ENCODE measurements around the gene OR2Y1. TPM values are rescaled to one million over a fixed set of nuclear protein-coding genes. Genes with fewer than 3 reads are reported as not detected.

The OR2Y1 gene
- total RNA-seq, 2 donors from 2014 or later, result not detected

- no peaks in the 10 kb centered on the region for H3K27me3 ChIP-seq (replicated peaks; ENCODE audit: insufficient read depth)
- no peak overlapping the region for H3K27ac ChIP-seq
- ATAC-seq (ENCODE audit: insufficient number of reproducible peaks, low FRiP score, low read depth) (no peak), DNase-seq (ENCODE audit: low spot score) (no peak)
- H3K9me3 ChIP-seq, result no peaks in the 10 kb centered on the region
- no peak for TF ChIP-seq CTCF (IDR thresholded peaks at IDR 0.05)
- no peaks in the 10 kb centered on the region for H3K36me3 ChIP-seq
- no peak overlapping the region for H3K4me3 ChIP-seq
- no peaks in the 10 kb centered on the region for H3K4me1 ChIP-seq (ENCODE audit: control insufficient read depth in 1 of 2, low read depth in 2 of 2)
These were observed 3.3 kb downstream of the OR2Y1 start for GRCh38 chr5:180736536-180736935.

GRCh38 chr5:180724944-180725343 lies 14.9 kb downstream of the OR2Y1 start:
- no peak for ATAC-seq (ENCODE audit: insufficient number of reproducible peaks, low FRiP score, low read depth)
- no peak overlapping the region for H3K4me3 ChIP-seq
- no peaks in the 10 kb centered on the region for H3K27me3 ChIP-seq (replicated peaks; ENCODE audit: insufficient read depth)
- H3K4me1 ChIP-seq (ENCODE audit: control insufficient read depth in 1 of 2, low read depth in 2 of 2), result no peaks in the 10 kb centered on the region
- no peaks in the 10 kb centered on the region for H3K9me3 ChIP-seq
- TF ChIP-seq CTCF (IDR thresholded peaks at IDR 0.05), result no peak
- H3K27ac ChIP-seq, result no peak overlapping the region
- DNase-seq (ENCODE audit: low spot score), result no peak
- H3K36me3 ChIP-seq, result no peaks in the 10 kb centered on the region

GRCh38 chr5:180723936-180724335 lies 15.9 kb downstream of the OR2Y1 start:
- Histone ChIP-seq H3K4me3 (no peak overlapping the region), H3K4me1 (ENCODE audit: control insufficient read depth in 1 of 2, low read depth in 2 of 2) (no peaks in the 10 kb centered on the region), H3K27ac (no peak overlapping the region), H3K27me3 (replicated peaks; ENCODE audit: insufficient read depth) (no peaks in the 10 kb centered on the region), H3K36me3 (no peaks in the 10 kb centered on the region), H3K9me3 (no peaks in the 10 kb centered on the region)
- ATAC-seq (ENCODE audit: insufficient number of reproducible peaks, low FRiP score, low read depth) (no peak), DNase-seq (ENCODE audit: low spot score) (no peak)
- TF ChIP-seq CTCF (IDR thresholded peaks at IDR 0.05), result no peak

- no peak for TF ChIP-seq CTCF (IDR thresholded peaks at IDR 0.05)
- H3K9me3 ChIP-seq, result no peaks in the 10 kb centered on the region
- no peak for ATAC-seq (ENCODE audit: insufficient number of reproducible peaks, low FRiP score, low read depth)
- H3K36me3 ChIP-seq, result no peaks in the 10 kb centered on the region
- no peak overlapping the region for H3K27ac ChIP-seq
- DNase-seq (ENCODE audit: low spot score), result no peak
- H3K4me3 ChIP-seq, result no peak overlapping the region
- no peaks in the 10 kb centered on the region for H3K4me1 ChIP-seq (ENCODE audit: control insufficient read depth in 1 of 2, low read depth in 2 of 2)
- no peaks in the 10 kb centered on the region for H3K27me3 ChIP-seq (replicated peaks; ENCODE audit: insufficient read depth)
These were observed 19.4 kb downstream of the OR2Y1 start for GRCh38 chr5:180720486-180720885.

- Histone ChIP-seq H3K9me3 (no peaks in the 10 kb centered on the region), H3K4me3 (no peak overlapping the region), H3K27ac (no peak overlapping the region), H3K36me3 (no peaks in the 10 kb centered on the region), H3K4me1 (ENCODE audit: control insufficient read depth in 1 of 2, low read depth in 2 of 2) (no peaks in the 10 kb centered on the region), H3K27me3 (replicated peaks; ENCODE audit: insufficient read depth) (no peaks in the 10 kb centered on the region)
- DNase-seq (ENCODE audit: low spot score) (no peak), ATAC-seq (ENCODE audit: insufficient number of reproducible peaks, low FRiP score, low read depth) (no peak)
- no peak for TF ChIP-seq CTCF (IDR thresholded peaks at IDR 0.05)
These were observed 20.1 kb downstream of the OR2Y1 start for GRCh38 chr5:180719781-180720180.
